Measurements from ENCODE around the gene ACTL10. TPM values are rescaled to one million over a fixed set of nuclear protein-coding genes. Genes with fewer than 3 reads are reported as not detected.

Gene ACTL10
- total and polyA plus RNA-seq, 2 of the 13 experiments (the other 11 are each of a cell fraction or from before 2014, with no cell fraction given) = not detected

DNA sequence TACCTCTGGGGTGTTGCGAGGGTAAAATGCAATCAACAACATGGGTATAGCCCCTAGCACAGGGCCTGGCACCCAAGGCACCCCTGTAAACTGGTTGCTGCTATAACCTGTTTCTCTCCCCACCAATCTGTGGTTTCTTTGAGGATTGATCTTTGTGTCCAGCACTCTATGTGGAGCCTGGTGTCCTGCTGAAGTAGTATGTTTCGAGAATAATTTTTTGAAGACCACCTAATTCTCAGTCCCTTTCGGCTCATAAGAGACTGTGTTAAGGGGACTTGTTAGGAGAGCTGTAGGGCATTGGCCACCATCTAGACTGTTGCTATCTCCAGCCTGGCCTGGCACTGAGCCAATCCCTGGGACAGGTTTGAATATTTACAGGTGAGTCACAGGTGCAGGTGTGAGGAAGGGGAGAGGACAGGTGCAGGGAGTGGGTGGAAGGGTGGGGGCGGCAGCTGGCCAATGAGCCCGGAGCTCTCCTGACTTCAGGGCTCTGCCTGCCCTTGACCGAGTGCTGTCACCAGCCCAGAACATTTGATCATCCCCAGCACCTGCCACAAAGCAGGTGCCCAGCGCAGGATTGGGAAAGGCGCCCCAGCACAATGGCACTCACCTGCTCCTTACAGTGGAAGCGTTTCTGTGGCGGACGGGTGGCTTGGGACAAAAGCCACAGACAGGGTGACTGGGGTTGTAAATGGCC, 12.7 kb upstream of the ACTL10 start (continued):
- TF ChIP-seq, protein P1, sequence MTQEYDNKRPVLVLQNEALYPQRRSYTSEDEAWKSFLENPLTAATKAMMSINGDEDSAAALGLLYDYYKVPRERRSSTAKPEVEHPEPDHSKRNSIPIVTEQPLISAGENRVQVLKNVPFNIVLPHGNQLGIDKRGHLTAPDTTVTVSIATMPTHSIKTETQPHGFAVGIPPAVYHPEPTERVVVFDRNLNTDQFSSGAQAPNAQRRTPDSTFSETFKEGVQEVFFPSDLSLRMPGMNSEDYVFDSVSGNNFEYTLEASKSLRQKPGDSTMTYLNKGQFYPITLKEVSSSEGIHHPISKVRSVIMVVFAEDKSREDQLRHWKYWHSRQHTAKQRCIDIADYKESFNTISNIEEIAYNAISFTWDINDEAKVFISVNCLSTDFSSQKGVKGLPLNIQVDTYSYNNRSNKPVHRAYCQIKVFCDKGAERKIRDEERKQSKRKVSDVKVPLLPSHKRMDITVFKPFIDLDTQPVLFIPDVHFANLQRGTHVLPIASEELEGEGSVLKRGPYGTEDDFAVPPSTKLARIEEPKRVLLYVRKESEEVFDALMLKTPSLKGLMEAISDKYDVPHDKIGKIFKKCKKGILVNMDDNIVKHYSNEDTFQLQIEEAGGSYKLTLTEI (CRISPR knock-in tag; conservative IDR thresholded peaks at IDR 0.05) = no peak
- TF ChIP-seq, protein P2, sequence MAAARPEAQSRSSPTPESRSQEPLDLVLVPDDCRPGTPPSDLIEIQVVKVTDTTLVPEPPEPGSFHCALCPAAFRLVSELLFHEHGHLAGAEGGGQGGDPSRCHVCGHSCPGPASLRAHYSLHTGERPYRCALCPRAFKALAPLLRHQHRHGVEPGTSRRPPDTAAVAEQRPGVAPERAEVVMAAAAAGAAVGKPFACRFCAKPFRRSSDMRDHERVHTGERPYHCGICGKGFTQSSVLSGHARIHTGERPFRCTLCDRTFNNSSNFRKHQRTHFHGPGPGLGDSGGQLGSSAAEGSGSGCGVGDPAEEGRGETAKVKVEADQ (CRISPR knock-in tag; IDR thresholded peaks at IDR 0.05; ENCODE audit: borderline replicate concordance) = no peak
- TF ChIP-seq ZNF589 (CRISPR knock-in tag; conservative IDR thresholded peaks at IDR 0.05) = no peak
- TF ChIP-seq NFATC3 (CRISPR knock-in tag; IDR thresholded peaks at IDR 0.05) = no peak
- TF ChIP-seq DR1 (CRISPR knock-in tag; IDR thresholded peaks at IDR 0.05) = no peak
- no peak for TF ChIP-seq KLF6 (CRISPR knock-in tag; IDR thresholded peaks at IDR 0.05)
- TF ChIP-seq ZNF839 (CRISPR knock-in tag; IDR thresholded peaks at IDR 0.05; ENCODE audit: borderline replicate concordance) = no peak; the same call in 1 of the 2 replicates
- TF ChIP-seq, protein P3, sequence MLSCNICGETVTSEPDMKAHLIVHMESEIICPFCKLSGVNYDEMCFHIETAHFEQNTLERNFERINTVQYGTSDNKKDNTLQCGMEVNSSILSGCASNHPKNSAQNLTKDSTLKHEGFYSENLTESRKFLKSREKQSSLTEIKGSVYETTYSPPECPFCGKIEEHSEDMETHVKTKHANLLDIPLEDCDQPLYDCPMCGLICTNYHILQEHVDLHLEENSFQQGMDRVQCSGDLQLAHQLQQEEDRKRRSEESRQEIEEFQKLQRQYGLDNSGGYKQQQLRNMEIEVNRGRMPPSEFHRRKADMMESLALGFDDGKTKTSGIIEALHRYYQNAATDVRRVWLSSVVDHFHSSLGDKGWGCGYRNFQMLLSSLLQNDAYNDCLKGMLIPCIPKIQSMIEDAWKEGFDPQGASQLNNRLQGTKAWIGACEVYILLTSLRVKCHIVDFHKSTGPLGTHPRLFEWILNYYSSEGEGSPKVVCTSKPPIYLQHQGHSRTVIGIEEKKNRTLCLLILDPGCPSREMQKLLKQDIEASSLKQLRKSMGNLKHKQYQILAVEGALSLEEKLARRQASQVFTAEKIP (CRISPR knock-in tag; IDR thresholded peaks at IDR 0.05; ENCODE audit: borderline replicate concordance) = no peak
- no peak; the same call in 1 of the 2 replicates for TF ChIP-seq ZC3H13 (CRISPR knock-in tag; IDR thresholded peaks at IDR 0.05)
- no peak for TF ChIP-seq FOXA1 (IDR thresholded peaks at IDR 0.05)
- no peak for TF ChIP-seq FOXA1 (CRISPR knock-in tag; IDR thresholded peaks at IDR 0.05)
- no peak for TF ChIP-seq ZBTB38 (CRISPR knock-in tag; IDR thresholded peaks at IDR 0.05)
- TF ChIP-seq RFXAP (CRISPR knock-in tag; IDR thresholded peaks at IDR 0.05; ENCODE audit: borderline replicate concordance) = 0 out of 2 replicates have a peak, but pooled peaks have one; percentile 7
- TF ChIP-seq FOXA3 (CRISPR knock-in tag; IDR thresholded peaks at IDR 0.05) = no peak
- TF ChIP-seq ZNF546 (CRISPR knock-in tag; conservative IDR thresholded peaks at IDR 0.05) = no peak
- no peak for TF ChIP-seq ZNF292 (CRISPR knock-in tag; IDR thresholded peaks at IDR 0.05; ENCODE audit: borderline replicate concordance, low read depth)
- no peak for TF ChIP-seq MTA3 (CRISPR knock-in tag; IDR thresholded peaks at IDR 0.05)
- no peak for TF ChIP-seq DPF2 (CRISPR knock-in tag; IDR thresholded peaks at IDR 0.05; ENCODE audit: borderline replicate concordance, low read depth)
- no peak for TF ChIP-seq ZNF879 (CRISPR knock-in tag; IDR thresholded peaks at IDR 0.05)
- TF ChIP-seq SIN3A (IDR thresholded peaks at IDR 0.05; ENCODE audit: borderline replicate concordance, low read depth, low read length) = no peak
- TF ChIP-seq NFYB (CRISPR knock-in tag; IDR thresholded peaks at IDR 0.05) = no peak
- TF ChIP-seq, protein P4, sequence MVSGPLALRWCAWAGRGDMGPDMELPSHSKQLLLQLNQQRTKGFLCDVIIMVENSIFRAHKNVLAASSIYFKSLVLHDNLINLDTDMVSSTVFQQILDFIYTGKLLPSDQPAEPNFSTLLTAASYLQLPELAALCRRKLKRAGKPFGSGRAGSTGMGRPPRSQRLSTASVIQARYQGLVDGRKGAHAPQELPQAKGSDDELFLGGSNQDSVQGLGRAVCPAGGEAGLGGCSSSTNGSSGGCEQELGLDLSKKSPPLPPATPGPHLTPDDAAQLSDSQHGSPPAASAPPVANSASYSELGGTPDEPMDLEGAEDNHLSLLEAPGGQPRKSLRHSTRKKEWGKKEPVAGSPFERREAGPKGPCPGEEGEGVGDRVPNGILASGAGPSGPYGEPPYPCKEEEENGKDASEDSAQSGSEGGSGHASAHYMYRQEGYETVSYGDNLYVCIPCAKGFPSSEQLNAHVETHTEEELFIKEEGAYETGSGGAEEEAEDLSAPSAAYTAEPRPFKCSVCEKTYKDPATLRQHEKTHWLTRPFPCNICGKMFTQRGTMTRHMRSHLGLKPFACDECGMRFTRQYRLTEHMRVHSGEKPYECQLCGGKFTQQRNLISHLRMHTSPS (CRISPR knock-in tag; IDR thresholded peaks at IDR 0.05; ENCODE audit: low read depth) = no peak
- TF ChIP-seq, protein P5, sequence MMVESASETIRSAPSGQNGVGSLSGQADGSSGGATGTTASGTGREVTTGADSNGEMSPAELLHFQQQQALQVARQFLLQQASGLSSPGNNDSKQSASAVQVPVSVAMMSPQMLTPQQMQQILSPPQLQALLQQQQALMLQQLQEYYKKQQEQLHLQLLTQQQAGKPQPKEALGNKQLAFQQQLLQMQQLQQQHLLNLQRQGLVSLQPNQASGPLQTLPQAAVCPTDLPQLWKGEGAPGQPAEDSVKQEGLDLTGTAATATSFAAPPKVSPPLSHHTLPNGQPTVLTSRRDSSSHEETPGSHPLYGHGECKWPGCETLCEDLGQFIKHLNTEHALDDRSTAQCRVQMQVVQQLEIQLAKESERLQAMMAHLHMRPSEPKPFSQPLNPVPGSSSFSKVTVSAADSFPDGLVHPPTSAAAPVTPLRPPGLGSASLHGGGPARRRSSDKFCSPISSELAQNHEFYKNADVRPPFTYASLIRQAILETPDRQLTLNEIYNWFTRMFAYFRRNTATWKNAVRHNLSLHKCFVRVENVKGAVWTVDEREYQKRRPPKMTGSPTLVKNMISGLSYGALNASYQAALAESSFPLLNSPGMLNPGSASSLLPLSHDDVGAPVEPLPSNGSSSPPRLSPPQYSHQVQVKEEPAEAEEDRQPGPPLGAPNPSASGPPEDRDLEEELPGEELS (CRISPR knock-in tag; IDR thresholded peaks at IDR 0.05) = no peak
